GM18867 (cell line): Measurements from ENCODE around the gene WNT8A.
"Not testable (repeated sequence)": the region's sequence is repeated elsewhere in the genome, so short reads cannot be mapped to it uniquely, and the experiment has no call there.

Experiments used
- ATAC-seq: cut with Tn5 transposase; IDR thresholded peaks from one replicate; pipeline ENCODE4 v1.9.1; 2021; ENCODE audit warnings: mild to moderate bottlenecking, moderate library complexity; ENCODE audit not compliant: unreplicated experiment

The WNT8A gene

DNA sequence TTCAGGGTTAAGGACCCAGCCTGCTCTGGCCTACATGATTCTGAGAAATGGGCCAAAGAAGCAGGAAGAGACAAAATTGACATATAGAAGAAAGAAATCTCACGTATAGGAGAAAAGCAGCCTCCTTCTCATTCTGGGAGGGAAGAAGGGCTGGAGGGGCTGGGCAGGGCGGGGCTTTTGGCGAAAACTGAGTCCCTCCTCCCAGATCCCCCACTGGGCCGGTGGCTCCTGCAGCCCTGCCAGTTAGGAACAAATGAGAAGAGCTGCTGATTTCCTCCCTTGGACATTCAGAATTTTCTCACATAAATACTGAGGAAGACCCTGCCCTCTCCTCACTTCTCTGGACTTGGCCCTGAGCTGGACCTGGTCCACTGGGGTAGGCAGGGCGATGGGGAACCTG is at the start of gene WNT8A:
WNT8A (plus strand) TSS at position 332 of the 400 bp plus-strand sequence. CDS start 95 bp downstream, outside the sequence.
- no peak for ATAC-seq

GRCh38 chr5:138035605-138036537 is 48.0 kb upstream of the WNT8A start:
- ATAC-seq: peak; percentile 43

DNA sequence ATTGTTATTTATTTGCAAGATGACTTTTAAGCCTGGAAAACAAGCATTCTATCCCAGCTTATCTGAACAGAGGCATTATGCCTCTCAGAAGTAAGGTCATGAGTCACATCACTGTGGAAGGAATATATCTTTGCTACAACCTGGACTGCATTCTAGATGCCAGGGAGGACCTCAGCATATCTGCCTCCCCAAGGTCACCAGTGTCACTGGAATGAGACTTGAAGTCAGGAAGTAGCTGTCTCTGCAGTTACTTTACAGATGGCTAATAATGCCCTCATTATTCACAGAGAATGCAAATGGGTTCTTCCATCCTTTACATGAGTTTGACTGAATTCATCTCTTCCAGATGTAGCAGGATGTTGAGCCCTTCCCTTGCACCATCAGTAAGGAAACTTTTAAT is 46.6 kb upstream of the WNT8A start:
- ATAC-seq: no peak

- ATAC-seq: no peak
Observed at GRCh38 chr5:138037907-138038633, 45.8 kb upstream of the WNT8A start.

DNA sequence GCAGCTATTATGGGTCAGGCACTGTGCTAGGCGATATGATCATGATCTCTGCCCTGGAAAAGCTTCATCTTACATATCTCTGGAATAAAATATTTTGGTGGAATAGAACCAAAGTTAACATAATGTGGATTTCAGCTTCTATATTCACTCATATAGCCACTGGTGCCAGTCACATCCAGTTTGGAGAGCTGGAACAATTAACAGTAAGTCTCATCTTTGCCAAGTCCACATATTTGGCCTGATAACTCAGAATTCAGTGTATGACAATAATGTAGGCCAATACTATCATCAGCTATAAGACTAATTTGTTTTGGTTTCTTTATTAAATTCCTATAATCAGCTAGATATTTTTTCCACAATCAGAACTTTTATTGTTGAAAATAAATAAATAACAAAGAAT is 45.0 kb upstream of the WNT8A start:
- no peak for ATAC-seq

GRCh38 chr5:138045283-138045682 is 38.5 kb upstream of the WNT8A start:
- ATAC-seq: not testable (repeated sequence)

- ATAC-seq: no peak
Observed at GRCh38 chr5:138051441-138052296, 32.2 kb upstream of the WNT8A start.

DNA sequence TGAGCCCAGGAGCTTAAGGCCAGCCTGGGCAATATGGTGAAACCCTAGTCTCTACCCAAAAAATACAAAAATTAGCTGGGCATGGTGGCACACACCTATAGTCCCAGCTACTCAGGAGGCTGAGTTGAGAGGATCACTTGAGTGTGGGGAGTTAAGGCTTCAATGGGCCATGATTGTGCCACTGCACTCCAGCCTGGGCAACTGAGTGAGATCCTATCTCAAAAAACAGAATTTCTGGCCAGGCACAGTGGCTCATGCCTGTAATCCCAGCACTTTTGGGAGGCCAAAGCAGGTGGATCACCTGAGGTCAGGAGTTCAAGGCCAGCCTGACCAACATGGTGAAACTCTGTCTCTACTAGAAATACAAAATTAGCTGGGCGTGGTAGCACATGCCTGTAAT is 31.1 kb upstream of the WNT8A start:
- not testable (repeated sequence) for ATAC-seq

DNA sequence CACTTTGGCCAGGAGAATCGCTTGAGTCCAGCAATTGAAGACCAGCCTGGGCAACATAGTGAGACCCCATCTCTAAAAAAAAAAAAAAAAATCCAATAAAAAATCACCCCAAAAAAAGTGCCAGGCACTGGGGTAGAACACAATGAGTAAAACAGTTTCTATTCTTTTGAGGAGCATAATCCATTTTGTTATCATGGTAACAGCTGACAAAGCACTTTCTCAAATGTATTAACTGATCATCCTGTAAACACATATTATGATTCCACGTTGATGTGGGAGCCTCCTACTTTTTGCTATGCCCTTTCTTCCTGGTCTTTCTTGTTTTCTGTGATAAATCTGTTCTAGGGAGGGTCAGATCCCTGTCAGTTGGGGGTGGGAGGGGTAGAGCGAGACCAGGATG is 30.3 kb upstream of the WNT8A start:
- ATAC-seq: no peak

DNA sequence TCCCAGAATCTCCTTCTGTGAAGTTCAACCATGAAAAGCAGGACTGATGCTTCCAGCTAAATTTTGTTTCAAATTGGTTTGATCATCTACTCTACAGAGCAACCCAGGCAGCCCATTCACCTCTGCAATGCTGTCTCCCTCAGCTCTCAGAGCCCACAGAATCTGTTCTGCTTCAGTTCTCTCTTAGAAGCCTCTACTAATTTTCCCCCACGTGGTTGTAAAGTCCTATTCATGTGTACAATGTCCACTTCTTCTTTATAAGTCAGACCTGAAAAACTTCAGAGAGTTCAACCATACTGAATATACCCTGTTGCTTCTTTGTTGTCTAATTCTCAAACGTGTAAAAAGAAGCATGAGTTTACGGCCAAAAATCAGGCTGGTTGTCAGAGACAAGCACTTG is 29.6 kb upstream of the WNT8A start:
- no peak for ATAC-seq

DNA sequence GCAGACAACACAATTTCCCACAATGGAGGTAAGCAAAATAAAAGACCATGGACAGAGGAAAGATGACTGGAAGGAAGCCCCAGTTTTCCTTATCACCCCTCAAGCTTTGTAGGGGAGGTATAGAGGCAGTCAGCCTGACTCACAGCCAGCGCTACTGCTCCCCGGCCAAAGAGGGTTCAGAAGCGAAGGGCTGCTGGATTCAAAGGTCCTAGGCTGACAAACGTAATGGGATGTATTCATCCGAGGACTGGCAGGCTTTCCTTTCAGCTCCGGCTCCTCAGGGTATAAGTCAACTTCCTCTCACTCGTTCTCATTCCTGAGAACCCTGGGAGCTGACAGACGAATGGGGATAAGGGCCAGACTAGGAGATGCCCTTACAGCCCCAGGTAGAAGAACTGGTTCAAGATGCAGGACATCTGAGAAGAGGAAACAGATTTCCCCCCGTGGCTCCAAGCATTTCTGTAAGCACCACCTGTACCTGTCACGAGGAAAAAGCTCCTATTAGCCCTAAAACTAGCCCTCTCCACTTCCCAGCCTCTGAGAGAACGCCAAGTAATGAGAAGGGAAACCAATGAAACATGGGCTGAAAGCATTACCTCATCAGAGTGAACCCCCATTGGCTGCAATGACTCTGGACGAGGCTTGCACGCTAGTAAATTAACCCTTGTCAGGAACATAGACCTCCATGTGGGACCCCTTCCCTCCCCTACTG is 28.8 kb upstream of the WNT8A start:
- ATAC-seq: no peak

- no peak for ATAC-seq
Observed at GRCh38 chr5:138064526-138064925, 19.3 kb upstream of the WNT8A start.

DNA sequence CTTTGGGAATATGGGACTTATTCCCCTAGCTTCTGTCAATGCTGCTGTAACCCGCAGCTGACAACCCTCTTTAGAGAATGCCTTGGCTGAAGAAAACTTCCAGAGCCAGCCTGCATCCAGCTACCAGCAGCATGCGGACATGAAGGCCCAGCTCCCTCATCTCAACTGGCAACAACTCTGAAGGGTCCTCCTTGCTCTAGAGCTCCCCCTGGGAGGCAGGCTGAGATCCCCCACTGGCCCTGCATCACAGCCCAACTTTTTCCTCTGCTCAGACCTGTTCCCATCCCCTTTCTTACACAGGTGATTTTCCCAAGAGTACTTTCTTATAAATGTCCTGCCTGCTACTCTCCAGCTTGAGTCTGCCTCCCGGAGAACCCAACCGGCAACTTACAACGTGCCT is 18.7 kb upstream of the WNT8A start:
- no peak for ATAC-seq

DNA sequence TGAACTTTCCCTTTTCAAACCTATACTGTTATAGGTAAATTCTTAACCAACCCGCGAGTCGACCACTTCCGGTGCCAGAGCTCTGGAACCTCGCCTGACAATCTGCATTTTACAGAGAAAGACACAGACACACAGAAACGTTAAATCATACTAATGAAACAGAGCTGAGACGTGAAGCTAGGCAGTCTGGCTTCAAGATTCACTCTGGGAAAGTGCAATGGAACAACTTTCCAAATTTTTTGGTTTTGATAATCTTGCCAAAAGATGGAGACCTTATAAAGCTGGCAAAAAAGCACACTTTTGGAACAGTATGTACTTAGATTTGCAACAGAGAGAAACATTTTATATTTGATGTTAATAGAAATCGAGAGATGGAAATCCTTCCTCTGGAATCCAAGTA is 15.9 kb upstream of the WNT8A start:
- no peak for ATAC-seq

- ATAC-seq: no peak
Observed at GRCh38 chr5:138068742-138069600, 14.9 kb upstream of the WNT8A start.

DNA sequence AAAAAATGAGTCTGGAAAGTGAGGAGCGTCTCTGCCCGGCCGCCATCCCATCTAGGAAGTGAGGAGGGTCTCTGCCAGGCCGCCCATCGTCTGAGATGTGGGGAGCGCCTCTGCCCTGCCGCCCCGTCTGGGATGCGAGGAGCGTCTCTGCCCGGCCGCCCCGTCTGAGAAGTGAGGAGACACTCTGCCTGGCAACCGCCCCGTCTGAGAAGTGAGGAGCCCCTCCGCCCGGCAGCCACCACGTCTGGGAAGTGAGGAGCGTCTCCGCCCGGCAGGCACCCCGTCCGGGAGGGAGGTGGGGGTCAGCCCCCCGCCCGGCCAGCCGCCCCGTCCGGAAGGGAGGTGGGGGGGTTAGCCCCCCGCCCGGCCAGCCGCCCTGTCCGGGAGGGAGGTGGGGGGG is 13.8 kb upstream of the WNT8A start:
- not testable (repeated sequence) for ATAC-seq

DNA sequence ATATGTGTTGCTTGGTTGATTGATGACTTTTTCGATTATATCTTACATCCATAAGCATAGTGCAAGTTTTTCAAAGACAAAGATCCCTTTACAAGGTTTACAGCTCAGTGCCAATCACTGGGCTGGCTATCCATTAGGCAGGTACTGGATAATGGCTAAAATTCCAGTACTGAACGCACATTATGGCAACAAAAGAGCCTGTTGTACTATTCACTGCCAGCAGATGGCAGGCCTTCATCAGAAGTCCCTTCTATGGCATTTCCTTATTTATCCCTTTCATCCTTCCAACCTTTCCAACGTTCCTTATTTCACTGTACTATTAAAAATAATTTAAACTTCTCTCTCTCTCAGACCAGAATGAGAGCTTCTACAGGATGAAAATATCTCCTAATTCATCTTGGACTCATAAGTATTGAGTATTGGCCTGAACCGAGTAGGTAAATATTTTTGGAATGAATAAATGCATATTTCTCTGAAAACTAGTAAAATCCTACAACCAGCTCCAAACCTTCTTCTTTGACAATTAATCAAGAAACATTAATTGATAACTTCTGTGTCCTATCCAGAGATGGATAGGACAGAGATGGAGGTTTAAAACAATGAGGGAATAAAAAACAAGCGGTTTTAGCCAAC is 6.7 kb upstream of the WNT8A start:
- no peak for ATAC-seq

DNA sequence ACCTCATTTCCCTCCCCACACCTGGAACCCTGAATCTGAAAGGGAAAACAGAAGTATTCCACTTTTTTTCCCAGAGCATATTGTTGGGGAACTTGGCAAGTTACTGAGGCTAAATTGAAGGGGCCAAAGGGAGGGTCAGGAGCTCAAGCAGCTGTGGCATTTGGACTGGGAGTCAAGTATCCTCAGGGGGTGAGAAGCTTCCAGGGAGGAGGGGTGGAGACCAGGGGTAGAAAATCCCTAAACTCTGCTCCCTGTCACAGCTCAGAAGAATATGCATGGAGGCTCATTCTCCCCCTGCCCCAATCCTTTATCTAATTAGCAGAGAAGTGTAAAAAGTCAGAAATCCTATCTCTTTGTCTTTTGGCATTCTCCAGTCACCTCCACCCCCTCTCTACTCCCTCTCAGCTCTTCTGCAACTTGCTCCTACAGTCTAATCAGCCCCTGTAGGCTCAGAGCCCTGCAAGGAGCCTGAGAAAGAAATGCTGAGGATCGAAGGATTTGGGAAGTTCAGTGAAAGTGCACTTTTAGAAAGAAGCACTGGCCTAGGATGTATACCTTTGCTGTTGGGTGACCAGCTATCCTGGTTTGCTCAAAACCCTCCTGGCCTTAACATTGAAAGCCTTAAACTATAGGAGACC is 5.7 kb upstream of the WNT8A start:
- no peak for ATAC-seq

DNA sequence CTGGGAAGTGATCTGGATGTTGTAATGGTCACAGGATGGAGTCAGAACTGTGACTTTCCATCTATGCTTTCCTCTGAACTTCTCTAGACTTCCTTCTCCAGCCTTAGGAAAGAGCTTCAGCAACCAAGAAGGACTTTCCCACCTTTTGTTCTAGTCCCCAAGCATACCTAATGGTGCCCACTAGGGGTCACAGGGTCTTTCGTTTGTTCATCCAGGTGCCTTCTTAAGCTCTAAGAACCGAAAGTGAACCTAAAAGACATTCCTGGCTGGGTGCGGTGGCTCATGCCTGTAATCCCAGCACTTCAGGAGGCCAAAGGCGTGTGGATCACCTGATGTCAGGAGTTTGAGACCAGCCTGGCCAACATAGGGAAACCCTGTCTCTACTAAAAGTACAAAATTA is 1.8 kb upstream of the WNT8A start:
- ATAC-seq: no peak
